AG04450 (cell line): ENCODE results near the gene FCRL2. TPM values are rescaled to one million over a fixed set of nuclear protein-coding genes. Genes with fewer than 3 reads are reported as not detected.

Source experiments
- CTCF ChIA-PET: fragments of 300-600, 350-600 bp; formaldehyde crosslinking; extraction: SDS; loops from one replicate; lab custom pipeline; 2022; ENCODE audit warnings: antibody characterized with exemption, inconsistent platforms; lab: Charles Lee
- POLR2A ChIA-PET: fragments of 350-600 bp; formaldehyde crosslinking; extraction: SDS; loops from one replicate; lab custom pipeline; 2021; ENCODE audit warnings: antibody characterized with exemption, inconsistent platforms; lab: Yijun Ruan, JAX
- DNase-seq: peaks from one replicate; pipeline ENCODE4 v3.0.0-alpha.2; 2011; ENCODE audit warnings: low read depth, low spot score
- H3K27ac ChIP-seq: one replicate; pipeline ENCODE4 v1.5.1; 2012; ENCODE audit warnings: low read depth, low read length, control low read depth
- H3K27me3 ChIP-seq: one replicate; pipeline ENCODE4 v1.6.0; 2012; ENCODE audit warnings: low read length; ENCODE audit not compliant: control insufficient read depth, insufficient read depth
- H3K4me3 ChIP-seq: 2 replicates; pipeline ENCODE4 v1.5.1; 2011; ENCODE audit warnings: mild to moderate bottlenecking, low read depth, low read length, control low read depth
- H3K9me3 ChIP-seq: 2 replicates; pipeline ENCODE4 v1.5.1; 2012; ENCODE audit warnings: low read length; ENCODE audit not compliant: control insufficient read depth, insufficient read depth
- CTCF ChIP-seq: IDR thresholded peaks from 2 replicates; pipeline ENCODE4 v1.5.1; 2011; ENCODE audit warnings: low read depth, low read length, control low read depth, inconsistent platforms
- polyA plus RNA-seq: library from polyadenylated mRNA; depleted of rRNA; stranded (reverse); fragments of >200 nt; gene quantifications from 2 replicates; pipeline ENCODE4 v1.2.3, GENCODE V29; 2011

Gene FCRL2
- polyA plus RNA-seq, 1 experiment = not detected

DNA sequence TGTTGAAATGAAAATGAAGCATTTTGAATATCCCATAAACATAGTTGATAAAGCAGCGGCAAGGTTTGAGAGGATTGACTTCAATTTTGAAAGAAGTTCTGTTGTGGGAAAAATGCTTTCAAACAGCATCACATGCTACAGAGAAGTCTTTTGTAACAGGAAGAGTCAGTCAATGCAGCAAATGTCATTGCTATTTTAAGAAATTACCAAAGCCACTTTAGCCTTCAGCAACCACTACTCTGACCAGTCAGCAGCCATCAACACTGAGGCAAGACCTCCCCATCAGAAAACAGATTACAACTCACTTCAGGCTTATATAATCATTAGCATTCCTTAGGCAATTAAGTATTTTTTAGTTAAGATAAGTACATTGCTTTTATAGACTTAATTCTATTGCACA is 42.6 kb downstream of the FCRL2 start:
- Histone ChIP-seq H3K9me3 (no peaks in the 10 kb centered on the region), H3K27me3 (no peaks in the 10 kb centered on the region), H3K27ac (no peak overlapping the region), H3K4me3 (no peak overlapping the region)
- ChIA-PET CTCF (no interaction called here), POLR2A (no interaction called here)
- DNase-seq = no peak
- TF ChIP-seq CTCF = no peak

- H3K27me3 ChIP-seq = no peaks in the 10 kb centered on the region
- no peak overlapping the region for H3K27ac ChIP-seq
- ChIA-PET POLR2A (no interaction called here), CTCF (no interaction called here)
- no peak for TF ChIP-seq CTCF
- no peaks in the 10 kb centered on the region for H3K9me3 ChIP-seq
- H3K4me3 ChIP-seq = no peak overlapping the region
- no peak for DNase-seq
Measured at GRCh38 chr1:157732755-157733154, 44.2 kb downstream of the FCRL2 start.

DNA sequence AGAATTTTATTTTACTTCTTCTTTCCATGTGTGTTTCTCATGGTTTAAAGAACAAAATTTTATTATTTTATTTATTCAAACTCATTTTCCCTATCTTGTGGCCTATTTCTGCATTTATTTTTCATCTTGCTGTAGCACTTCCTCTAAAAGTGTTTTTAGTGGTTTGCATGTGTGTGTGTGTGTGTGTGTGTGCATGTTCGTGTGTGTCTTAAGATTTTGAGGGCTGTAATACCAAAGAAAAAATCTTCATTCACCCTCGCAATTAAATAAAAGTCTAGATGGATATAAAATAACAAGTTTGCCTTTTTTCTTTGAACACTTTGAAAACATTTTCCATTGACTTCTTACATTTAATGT is 51.7 kb downstream of the FCRL2 start:
- Histone ChIP-seq H3K9me3 (no peaks in the 10 kb centered on the region), H3K27me3 (no peaks in the 10 kb centered on the region), H3K4me3 (no peak overlapping the region), H3K27ac (no peak overlapping the region)
- CTCF ChIA-PET = no interaction called here
- TF ChIP-seq CTCF = no peak
- DNase-seq = no peak
- POLR2A ChIA-PET = no interaction called here

GRCh38 chr1:157724537-157725220 is 52.3 kb downstream of the FCRL2 start:
- Histone ChIP-seq H3K27ac (no peak overlapping the region), H3K27me3 (no peaks in the 10 kb centered on the region), H3K4me3 (no peak overlapping the region), H3K9me3 (no peaks in the 10 kb centered on the region)
- DNase-seq = no peak
- POLR2A ChIA-PET = no interaction called here
- no peak for TF ChIP-seq CTCF
- CTCF ChIA-PET = interaction anchor here (0.6 kb wide), 1 partner anchor 1489 kb away, joined by 3 read pairs; no protein-coding TSS in a partner anchor

DNA sequence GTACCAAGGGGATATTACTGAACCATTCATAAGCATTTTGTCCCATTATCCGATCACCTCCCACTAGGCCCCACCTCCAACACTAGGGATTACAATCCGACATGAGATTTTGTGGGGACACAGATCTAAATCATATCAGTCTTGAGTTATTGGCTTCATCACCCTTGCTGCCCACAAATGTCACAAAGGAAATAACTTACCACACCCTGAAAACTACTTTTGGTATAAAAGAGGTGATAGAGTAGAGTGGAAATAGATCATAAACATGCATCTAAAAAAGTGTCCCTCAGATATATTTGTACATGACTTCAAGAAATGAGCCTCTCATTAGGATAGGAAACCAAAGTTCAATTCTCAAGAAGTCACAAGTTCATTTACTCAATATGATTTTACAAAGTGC is 53.8 kb downstream of the FCRL2 start:
- Histone ChIP-seq H3K27ac (no peak overlapping the region), H3K4me3 (no peak overlapping the region), H3K9me3 (no peaks in the 10 kb centered on the region), H3K27me3 (no peaks in the 10 kb centered on the region)
- no peak for TF ChIP-seq CTCF
- ChIA-PET CTCF (no interaction called here), POLR2A (no interaction called here)
- DNase-seq = no peak
